A549 (cell line): Measurements from ENCODE around the gene AFF2.

ENCODE experiments used
- CHD2 ChIP-seq: fragments of 150-350 bp; IDR thresholded peaks from 2 replicates; pipeline ENCODE4 v1.6.1; 2014; ENCODE audit warnings: low read length; ENCODE audit not compliant: partially characterized antibody
- CTCF ChIP-seq: fragments of >200 bp; sonication (Bioruptor Twin); formaldehyde crosslinking; IDR thresholded peaks from 3 replicates; pipeline ENCODE4 v1.5.1; 2016
- EHMT2 ChIP-seq: fragments of 200-600 bp; sonication (generic); IDR thresholded peaks from 2 replicates; pipeline ENCODE4 v1.6.1; 2016; ENCODE audit warnings: antibody characterized with exemption, low read depth, mild to moderate bottlenecking, moderate library complexity
- EP300 ChIP-seq, 2 experiments: fragments of >200 bp; sonication (Bioruptor Twin); formaldehyde crosslinking; IDR thresholded peaks; 2 replicates in 1 of 2; 3 replicates in 1 of 2; pipeline ENCODE4 v1.6.1; 2016 to 2017
- KDM1A ChIP-seq: fragments of 200-600 bp; sonication (generic); IDR thresholded peaks from 2 replicates; pipeline ENCODE4 v1.6.1; 2016; ENCODE audit warnings: low read depth, mild to moderate bottlenecking
- KDM5A ChIP-seq: fragments of 200-600 bp; sonication (generic); IDR thresholded peaks from 2 replicates; pipeline ENCODE4 v1.6.1; 2016; ENCODE audit warnings: antibody characterized with exemption, mild to moderate bottlenecking
- MYC ChIP-seq: IDR thresholded peaks from 2 replicates; pipeline ENCODE4 v1.6.1; 2012; ENCODE audit warnings: mild to moderate bottlenecking, inconsistent platforms, low read length, improper control_type of control experiment, borderline replicate concordance
- POLR2A ChIP-seq: IDR thresholded peaks from 2 replicates; pipeline ENCODE4 v1.6.1; 2012; ENCODE audit warnings: mild to moderate bottlenecking, low read length
- RAD21 ChIP-seq, 2 experiments: fragments of >200 bp in 1 of 2; sonication (Bioruptor Twin) in 1 of 2; formaldehyde crosslinking in 1 of 2; IDR thresholded peaks in 1 of 2; conservative IDR thresholded peaks in 1 of 2; 2 replicates in 1 of 2; 3 replicates in 1 of 2; pipeline ENCODE4 v1.6.1; 2012 to 2018; ENCODE audit warnings: inconsistent platforms in 1 of 2

GRCh38 chrX:148913971-148914370, 413.6 kb downstream of the AFF2 start:
- TF ChIP-seq CHD2 (no peak), CTCF (no peak), MYC (no peak), EHMT2 (no peak), EP300 (IDR thresholded peaks at IDR 0.05) (no peak), RAD21 (conservative IDR thresholded peaks at IDR 0.05 in 1 of 2, IDR thresholded peaks at IDR 0.05 in 1 of 2) (no peak), KDM5A (no peak), POLR2A (no peak), KDM1A (no peak)
